Trophoblast cell (in vitro differentiated cells and primary cell): ENCODE results near the gene C10orf71.

ENCODE experiments used
- DNase-seq, 2 donors: peaks; one replicate each; pipeline ENCODE4 v3.0.0-alpha.2; 2016
- H2AFZ ChIP-seq: 2 replicates; pipeline ENCODE4 v1.6.1; 2013; ENCODE audit warnings: low read length, moderate library complexity, mild to moderate bottlenecking; ENCODE audit not compliant: insufficient read depth, poor library complexity
- H2AK5ac ChIP-seq: 2 replicates; pipeline ENCODE4 v1.6.1; 2013; ENCODE audit warnings: mild to moderate bottlenecking, low read length
- H2BK120ac ChIP-seq: 2 replicates; pipeline ENCODE4 v1.6.1; 2013; ENCODE audit warnings: low read length, mild to moderate bottlenecking, moderate library complexity; ENCODE audit not compliant: insufficient read depth, poor library complexity
- H2BK12ac ChIP-seq: 2 replicates; pipeline ENCODE4 v1.6.1; 2013; ENCODE audit warnings: mild to moderate bottlenecking, low read length, moderate library complexity
- H2BK5ac ChIP-seq: 2 replicates; pipeline ENCODE4 v1.6.1; 2013; ENCODE audit warnings: low read length, low read depth, moderate library complexity, mild to moderate bottlenecking; ENCODE audit not compliant: poor library complexity
- H3K14ac ChIP-seq: 2 replicates; pipeline ENCODE4 v1.6.1; 2013; ENCODE audit warnings: mild to moderate bottlenecking, low read length
- H3K18ac ChIP-seq: 2 replicates; pipeline ENCODE4 v1.6.1; 2013; ENCODE audit warnings: mild to moderate bottlenecking, low read length
- H3K23ac ChIP-seq: 2 replicates; pipeline ENCODE4 v1.6.1; 2013; ENCODE audit warnings: low read length
- H3K27ac ChIP-seq: 2 replicates; pipeline ENCODE4 v1.5.1; 2013; ENCODE audit warnings: low read depth, mild to moderate bottlenecking, inconsistent platforms, low read length, moderate library complexity
- H3K27me3 ChIP-seq: 2 replicates; pipeline ENCODE4 v1.6.1; 2013; ENCODE audit warnings: inconsistent platforms, mild to moderate bottlenecking, low read length, moderate library complexity; ENCODE audit not compliant: insufficient read depth
- H3K36me3 ChIP-seq, 2 experiments: 1 replicate in 1 of 2; 2 replicates in 1 of 2; pipeline ENCODE4 v1.6.1; 2013; ENCODE audit warnings: low read length in 2 of 2, mild to moderate bottlenecking in 2 of 2, moderate library complexity in 1 of 2; ENCODE audit not compliant: insufficient read depth in 2 of 2, control insufficient read depth in 1 of 2
- H3K4ac ChIP-seq: 2 replicates; pipeline ENCODE4 v1.6.1; 2013; ENCODE audit warnings: low read depth, mild to moderate bottlenecking, low read length, moderate library complexity
- H3K4me1 ChIP-seq, 2 experiments: 1 replicate in 1 of 2; 2 replicates in 1 of 2; pipeline ENCODE4 v1.6.1; 2013; ENCODE audit warnings: low read length in 2 of 2, mild to moderate bottlenecking in 2 of 2, moderate library complexity in 1 of 2; ENCODE audit not compliant: insufficient read depth in 2 of 2, control insufficient read depth in 1 of 2
- H3K4me2 ChIP-seq: 2 replicates; pipeline ENCODE4 v1.6.1; 2013; ENCODE audit warnings: inconsistent platforms, mild to moderate bottlenecking, low read length, moderate library complexity
- H3K4me3 ChIP-seq: 2 replicates; pipeline ENCODE4 v1.5.1; 2013; ENCODE audit warnings: mild to moderate bottlenecking, low read depth, low read length, inconsistent platforms
- H3K79me1 ChIP-seq: one replicate; pipeline ENCODE4 v1.6.1; 2013; ENCODE audit warnings: low read length
- H3K79me2 ChIP-seq: 2 replicates; pipeline ENCODE4 v1.6.1; 2013; ENCODE audit warnings: low read length, mild to moderate bottlenecking; ENCODE audit not compliant: control insufficient read depth, insufficient read depth, poor library complexity
- H3K9ac ChIP-seq: 2 replicates; pipeline ENCODE4 v1.6.1; 2013; ENCODE audit warnings: mild to moderate bottlenecking, low read length
- H3K9me3 ChIP-seq: 2 replicates; pipeline ENCODE4 v1.6.1; 2013; ENCODE audit warnings: low read depth, mild to moderate bottlenecking, control low read depth, inconsistent platforms, low read length; ENCODE audit not compliant: insufficient read depth
- H4K12ac ChIP-seq: 2 replicates; pipeline ENCODE4 v1.6.1; 2013; ENCODE audit warnings: low read depth, mild to moderate bottlenecking, low read length, moderate library complexity
- H4K8ac ChIP-seq: 2 replicates; pipeline ENCODE4 v1.6.1; 2013; ENCODE audit warnings: low read depth, mild to moderate bottlenecking, low read length, moderate library complexity
- H4K91ac ChIP-seq: one replicate; pipeline ENCODE4 v1.6.1; 2013; ENCODE audit warnings: low read depth, mild to moderate bottlenecking, low read length, moderate library complexity
- WGBS: extraction: QIAGEN DNeasy Blood & Tissue Kit; methylation state at CpG from one replicate; pipeline ENCODE4 v1.1.7; 2013; ENCODE audit warnings: missing lambda C conversion rate; ENCODE audit not compliant: insufficient read length, insufficient coverage; ENCODE audit errors: extremely low coverage; 5-methylcytosine and 5-hydroxymethylcytosine counted together

Gene C10orf71

DNA sequence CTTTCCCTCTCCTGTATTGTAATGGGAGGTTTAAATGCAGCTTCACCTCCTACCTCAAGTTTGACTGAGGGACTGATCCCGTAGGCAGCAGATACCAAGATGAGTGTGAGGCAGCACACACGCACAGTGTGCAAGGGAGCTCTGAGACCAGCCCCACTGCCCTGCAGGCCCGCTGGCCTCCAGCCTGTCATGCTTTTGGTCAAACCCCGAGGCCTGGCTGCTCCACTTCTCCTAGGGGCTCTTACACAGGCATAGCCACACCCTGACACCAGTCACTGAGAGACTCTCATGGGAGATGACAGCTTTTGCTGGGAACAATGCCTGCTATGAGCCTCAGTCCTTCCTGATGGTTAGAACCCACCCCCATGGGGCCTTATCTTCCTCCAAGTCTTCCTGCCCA lies 69.3 kb downstream of the C10orf71 start:
- Histone ChIP-seq H4K12ac (no peak overlapping the region), H4K8ac (no peak overlapping the region), H3K9ac (no peak overlapping the region), H3K4me1 (peaks cover 2 to 8% of the 10 kb centered on the region in 2 experiments), H2AK5ac (no peak overlapping the region), H3K18ac (no peak overlapping the region), H2BK5ac (no peak overlapping the region), H3K14ac (no peak overlapping the region), H2AFZ (no peak overlapping the region), H3K9me3 (peaks cover 1% of the 10 kb centered on the region), H2BK12ac (no peak overlapping the region), H3K4ac (no peak overlapping the region), H3K4me2 (no peak overlapping the region), H3K4me3 (no peak overlapping the region), H3K79me1 (no peaks in the 10 kb centered on the region), H3K36me3 (no peaks in the 10 kb centered on the region), H4K91ac (no peak overlapping the region), H2BK120ac (no peak overlapping the region), H3K27me3 (no peaks in the 10 kb centered on the region), H3K27ac (no peak overlapping the region), H3K79me2 (no peaks in the 10 kb centered on the region), H3K23ac (no peak overlapping the region)
- WGBS = no CpG with 5 or more reads among the region's 4 CpGs
- DNase-seq = no peak

DNA sequence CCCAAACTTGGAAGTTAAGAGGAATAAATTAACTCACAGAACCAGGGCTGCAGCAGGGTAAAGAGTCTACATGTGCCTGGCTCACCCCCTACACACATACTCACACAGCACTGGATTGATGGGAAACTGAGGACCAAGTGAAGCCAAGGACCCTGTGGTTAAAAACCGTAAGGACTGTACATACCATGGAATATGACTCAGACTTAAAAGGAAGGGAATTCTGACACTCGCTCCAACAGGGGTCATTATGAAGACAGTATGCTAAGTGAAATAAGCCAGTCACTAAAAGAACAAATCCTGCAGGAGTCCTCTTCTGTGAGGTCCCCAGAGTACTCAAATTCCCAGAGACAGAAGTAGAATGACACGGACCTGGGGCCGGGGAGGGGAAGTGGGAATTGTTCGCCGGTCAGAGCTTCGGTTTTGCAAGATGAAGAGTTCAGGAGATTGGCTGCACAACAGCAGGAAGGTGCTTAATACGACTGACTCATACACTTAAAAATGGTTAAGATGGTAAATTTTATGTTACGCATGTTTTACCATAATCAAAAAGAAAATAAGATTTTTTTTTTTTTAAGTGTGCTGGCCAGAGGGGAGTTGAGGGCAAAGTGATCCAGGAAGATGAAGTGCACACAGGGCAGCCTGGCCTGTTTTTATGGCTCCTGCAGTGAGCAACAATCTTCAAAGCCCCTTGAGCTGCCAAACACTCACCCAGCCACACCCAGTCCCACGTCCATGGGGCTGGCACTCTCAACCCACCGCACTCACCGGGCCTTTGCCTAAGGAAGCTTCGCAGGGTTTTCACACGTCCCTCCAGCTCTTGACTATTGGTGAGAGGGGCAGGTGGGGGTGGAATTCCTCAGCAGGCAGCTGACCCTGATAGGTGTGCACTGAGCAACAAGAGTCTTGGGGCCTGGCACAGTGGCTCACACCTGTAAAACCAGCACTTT lies 70.5 kb downstream of the C10orf71 start:
- Histone ChIP-seq H3K14ac (no peak overlapping the region), H3K9ac (no peak overlapping the region), H3K79me2 (no peaks in the 10 kb centered on the region), H3K4ac (no peak overlapping the region), H3K9me3 (peaks cover 1% of the 10 kb centered on the region), H4K91ac (no peak overlapping the region), H2BK5ac (no peak overlapping the region), H3K4me2 (no peak overlapping the region), H3K27ac (no peak overlapping the region), H2AK5ac (no peak overlapping the region), H2AFZ (no peak overlapping the region), H2BK12ac (no peak overlapping the region), H3K4me3 (no peak overlapping the region), H3K23ac (no peak overlapping the region), H4K12ac (no peak overlapping the region), H4K8ac (no peak overlapping the region), H3K79me1 (no peaks in the 10 kb centered on the region), H2BK120ac (no peak overlapping the region), H3K36me3 (no peaks in the 10 kb centered on the region), H3K27me3 (no peaks in the 10 kb centered on the region), H3K4me1 (peaks cover 2 to 8% of the 10 kb centered on the region in 2 experiments), H3K18ac (no peak overlapping the region)
- no peak for DNase-seq
- WGBS = no CpG with 5 or more reads among the region's 14 CpGs

DNA sequence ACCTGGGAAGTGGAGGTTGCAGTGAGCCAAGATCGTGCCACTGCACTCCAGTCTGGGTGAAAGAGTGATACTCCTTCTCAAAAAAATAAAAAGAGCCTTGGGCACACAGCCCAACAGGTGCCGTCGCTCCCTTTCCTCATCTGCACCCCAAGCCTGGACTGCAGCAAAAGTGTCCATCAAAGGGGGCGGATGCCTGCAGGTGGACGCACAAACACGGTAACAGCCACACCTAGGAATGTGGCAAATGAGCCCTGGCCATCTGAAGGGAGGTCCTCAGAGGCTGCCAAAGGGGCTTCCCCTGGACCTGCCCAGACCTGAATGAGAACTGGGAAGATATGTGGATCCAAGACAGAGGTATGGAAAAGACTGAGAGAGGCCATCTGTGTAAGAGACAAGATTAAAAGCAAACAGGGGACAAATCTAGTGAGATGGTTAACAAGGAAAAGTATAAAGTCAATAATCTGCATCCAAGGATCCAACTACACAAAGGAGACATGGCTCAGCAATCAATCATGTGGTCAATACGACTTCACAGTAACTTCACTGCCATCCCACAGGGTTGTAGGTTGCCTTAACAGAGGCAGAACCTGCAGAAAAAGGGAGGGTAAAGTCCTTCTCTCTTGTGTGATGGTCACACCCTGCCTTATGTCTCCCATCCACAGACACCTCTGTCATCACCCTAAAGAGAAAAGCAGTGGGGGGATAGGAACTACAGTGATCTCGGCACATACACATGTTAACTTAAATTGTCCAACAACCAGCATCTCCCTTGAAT lies 71.5 kb downstream of the C10orf71 start:
- no CpG with 5 or more reads among the region's 8 CpGs for WGBS
- Histone ChIP-seq H2AK5ac (no peak overlapping the region), H3K27me3 (no peaks in the 10 kb centered on the region), H4K12ac (no peak overlapping the region), H3K79me2 (no peaks in the 10 kb centered on the region), H4K8ac (no peak overlapping the region), H3K14ac (no peak overlapping the region), H2AFZ (no peak overlapping the region), H3K4ac (no peak overlapping the region), H3K23ac (no peak overlapping the region), H3K9me3 (peaks cover 1% of the 10 kb centered on the region), H2BK120ac (no peak overlapping the region), H3K4me3 (no peak overlapping the region), H3K79me1 (no peaks in the 10 kb centered on the region), H3K4me1 (peaks cover 2 to 8% of the 10 kb centered on the region in 2 experiments), H3K9ac (no peak overlapping the region), H2BK5ac (no peak overlapping the region), H4K91ac (no peak overlapping the region), H3K27ac (no peak overlapping the region), H2BK12ac (no peak overlapping the region), H3K36me3 (no peaks in the 10 kb centered on the region), H3K18ac (no peak overlapping the region), H3K4me2 (no peak overlapping the region)
- DNase-seq = no peak

DNA sequence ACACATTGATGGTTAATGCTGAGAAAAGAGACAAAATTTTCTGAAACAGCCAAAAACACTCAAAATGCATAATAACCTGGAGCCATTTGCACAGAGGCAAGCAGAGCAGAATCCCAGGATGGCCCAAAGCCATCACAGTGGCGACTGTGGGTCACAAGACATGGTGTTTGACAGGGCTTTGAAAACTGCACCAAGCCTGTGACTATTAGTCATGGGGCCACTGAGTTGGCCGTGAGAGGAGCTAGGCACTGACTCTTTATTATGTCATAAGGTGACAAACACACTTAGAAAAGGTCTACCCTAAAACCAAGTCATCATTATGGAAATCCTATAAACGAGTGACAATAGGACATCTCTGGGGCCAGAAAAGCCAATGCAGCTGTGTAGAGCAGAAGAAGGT lies 73.0 kb downstream of the C10orf71 start:
- Histone ChIP-seq H2BK120ac (no peak overlapping the region), H3K4me3 (no peak overlapping the region)
- WGBS = no CpG with 5 or more reads among the region's 3 CpGs

More for the DNA sequence above, 73.0 kb downstream of the C10orf71 start:
- Histone ChIP-seq H3K9me3 (peaks cover 1% of the 10 kb centered on the region), H3K79me1 (no peaks in the 10 kb centered on the region), H3K4ac (no peak overlapping the region), H4K12ac (no peak overlapping the region), H3K18ac (no peak overlapping the region), H3K4me1 (peaks cover 2 to 8% of the 10 kb centered on the region in 2 experiments), H4K91ac (no peak overlapping the region), H4K8ac (no peak overlapping the region), H3K9ac (no peak overlapping the region), H2AK5ac (no peak overlapping the region), H3K79me2 (no peaks in the 10 kb centered on the region), H3K23ac (no peak overlapping the region), H2AFZ (no peak overlapping the region), H3K4me2 (no peak overlapping the region), H2BK12ac (no peak overlapping the region), H2BK5ac (no peak overlapping the region), H3K14ac (no peak overlapping the region), H3K27ac (no peak overlapping the region), H3K27me3 (no peaks in the 10 kb centered on the region), H3K36me3 (no peaks in the 10 kb centered on the region)
- DNase-seq = no peak
